ENCODE results near the gene CCL19.

GRCh38 chr9:34675869-34676268 is 15.2 kb downstream of the CCL19 start:
- TF ChIP-seq CTCF (conservative IDR thresholded peaks at IDR 0.05 in 1 of 2, IDR thresholded peaks at IDR 0.05 in 1 of 2; ENCODE audit: extremely low read depth in 1 of 2, insufficient read depth in 1 of 2, low read depth in 1 of 2, low read length in 2 of 2) (no peak), EZH2 (IDR thresholded peaks at IDR 0.05; ENCODE audit: borderline replicate concordance, low read length) (no peak)

Measured in mammary epithelial cell (primary cell).